Erythroblast (primary cell): ENCODE measurements around the gene NRG3.

ENCODE experiments used
- GATA1 ChIP-seq: IDR thresholded peaks from 2 replicates; pipeline ENCODE4 v1.6.1; 2011; ENCODE audit warnings: low read depth, mild to moderate bottlenecking, control low read depth, low read length, moderate library complexity
- POLR2A ChIP-seq: IDR thresholded peaks from 2 replicates; pipeline ENCODE4 v1.6.1; 2011; ENCODE audit warnings: mild to moderate bottlenecking, low read length

DNA sequence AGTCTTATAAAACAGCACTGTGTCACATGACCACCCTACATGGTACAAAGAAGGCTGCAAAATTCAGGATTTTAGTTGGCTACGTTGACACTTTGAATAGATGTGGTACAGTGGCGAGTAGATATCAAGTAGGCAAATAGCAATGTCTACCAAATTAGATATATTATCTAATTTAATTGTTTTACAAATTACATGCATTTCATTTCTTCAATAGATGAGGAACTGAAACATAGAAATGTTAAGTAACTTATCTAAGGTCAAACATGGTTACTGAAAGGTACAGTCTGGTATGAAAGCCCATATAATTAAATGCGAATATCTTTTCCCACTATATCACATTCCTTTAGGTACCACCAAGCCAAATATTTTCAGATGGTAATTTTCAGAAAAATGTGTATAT, 972.2 kb downstream of the NRG3 start:
- TF ChIP-seq POLR2A (no peak), GATA1 (no peak)
